ENCODE results near the gene UVSSA.

Gene UVSSA

GRCh38 chr4:1339489-1339888 lies 7.5 kb upstream of the UVSSA start:
- H3K36me3 ChIP-seq: peaks cover 55% of the 10 kb centered on the region

GRCh38 chr4:1340181-1340747 lies 6.7 kb upstream of the UVSSA start:
- Histone ChIP-seq H3K27me3 (ENCODE audit: insufficient read depth, low read depth, severe bottlenecking) (no peaks in the 10 kb centered on the region), H3K9me3 (ENCODE audit: severe bottlenecking) (no peaks in the 10 kb centered on the region), H3K27ac (no peak overlapping the region), H3K36me3 (peaks cover 48% of the 10 kb centered on the region), H3K4me3 (ENCODE audit: low read depth, low read length) (no peak overlapping the region)
- no peak for TF ChIP-seq CTCF (IDR thresholded peaks at IDR 0.05; ENCODE audit: low read depth, low read length)
- no peak for DNase-seq

More at GRCh38 chr4:1339489-1339888, 7.5 kb upstream of the UVSSA start:
- Histone ChIP-seq H3K9me3 (ENCODE audit: severe bottlenecking) (no peaks in the 10 kb centered on the region), H3K27me3 (ENCODE audit: insufficient read depth, low read depth, severe bottlenecking) (no peaks in the 10 kb centered on the region), H3K27ac (no peak overlapping the region), H3K4me3 (ENCODE audit: low read depth, low read length) (no peak overlapping the region)
- TF ChIP-seq CTCF (IDR thresholded peaks at IDR 0.05; ENCODE audit: low read depth, low read length): no peak
- DNase-seq: no peak

- Histone ChIP-seq H3K27me3 (ENCODE audit: insufficient read depth, low read depth, severe bottlenecking) (no peaks in the 10 kb centered on the region), H3K9me3 (ENCODE audit: severe bottlenecking) (no peaks in the 10 kb centered on the region), H3K27ac (no peak overlapping the region), H3K4me3 (ENCODE audit: low read depth, low read length) (no peak overlapping the region), H3K36me3 (peaks cover 48% of the 10 kb centered on the region)
- no peak for DNase-seq
- TF ChIP-seq CTCF (IDR thresholded peaks at IDR 0.05; ENCODE audit: low read depth, low read length): no peak
These were observed 6.1 kb upstream of the UVSSA start for GRCh38 chr4:1340861-1341260.

GRCh38 chr4:1342003-1342402 lies 5.0 kb upstream of the UVSSA start:
- peaks cover 41% of the 10 kb centered on the region for H3K36me3 ChIP-seq
- H3K4me3 ChIP-seq (ENCODE audit: low read depth, low read length): no peak overlapping the region
- H3K9me3 ChIP-seq (ENCODE audit: severe bottlenecking): no peaks in the 10 kb centered on the region
- no peaks in the 10 kb centered on the region for H3K27me3 ChIP-seq (ENCODE audit: insufficient read depth, low read depth, severe bottlenecking)
- DNase-seq: no peak
- no peak overlapping the region for H3K27ac ChIP-seq
- TF ChIP-seq CTCF (IDR thresholded peaks at IDR 0.05; ENCODE audit: low read depth, low read length): no peak

- no peak for TF ChIP-seq CTCF (IDR thresholded peaks at IDR 0.05; ENCODE audit: low read depth, low read length)
- Histone ChIP-seq H3K27me3 (ENCODE audit: insufficient read depth, low read depth, severe bottlenecking) (no peaks in the 10 kb centered on the region), H3K27ac (no peak overlapping the region), H3K4me3 (ENCODE audit: low read depth, low read length) (no peak overlapping the region), H3K36me3 (peaks cover 22% of the 10 kb centered on the region), H3K9me3 (ENCODE audit: severe bottlenecking) (no peaks in the 10 kb centered on the region)
- no peak for DNase-seq
These were observed 2.3 kb upstream of the UVSSA start for GRCh38 chr4:1344696-1345095.
